Smooth muscle cell (in vitro differentiated cells): Measurements from ENCODE around the gene PDE11A. TPM values are rescaled to one million over a fixed set of nuclear protein-coding genes. Genes with fewer than 3 reads are reported as not detected.

Experiments
- DNase-seq: peaks from one replicate; lab custom pipeline; 2025; ENCODE audit not compliant: unreplicated experiment; lab: John Stamatoyannopoulos, UW
- H2AFZ ChIP-seq: fragments of 200-600 bp; sonication (generic); 2 replicates; pipeline ENCODE4 v1.6.0; 2016; ENCODE audit warnings: antibody characterized with exemption, low read depth, mild to moderate bottlenecking
- H3F3A ChIP-seq: fragments of 200-600 bp; sonication (generic); 2 replicates; pipeline ENCODE4 v1.6.0; 2017; ENCODE audit warnings: antibody characterized with exemption, low read depth
- H3K27ac ChIP-seq: fragments of 200-600 bp; sonication (generic); 2 replicates; pipeline ENCODE4 v1.5.1; 2016; ENCODE audit warnings: low read depth, mild to moderate bottlenecking
- H3K27me3 ChIP-seq: fragments of 200-600 bp; sonication (generic); 2 replicates; pipeline ENCODE4 v1.6.1; 2016; ENCODE audit warnings: low read depth, mild to moderate bottlenecking
- H3K36me3 ChIP-seq: fragments of 200-600 bp; sonication (generic); 2 replicates; pipeline ENCODE4 v1.5.1; 2016; ENCODE audit warnings: low read depth
- H3K4me1 ChIP-seq: fragments of 200-600 bp; sonication (generic); 2 replicates; pipeline ENCODE4 v1.5.1; 2016; ENCODE audit warnings: low read depth
- H3K4me2 ChIP-seq: fragments of 200-600 bp; sonication (generic); 2 replicates; pipeline ENCODE4 v1.6.0; 2016; ENCODE audit warnings: mild to moderate bottlenecking
- H3K4me3 ChIP-seq: fragments of 200-600 bp; sonication (generic); 2 replicates; pipeline ENCODE4 v1.5.1; 2016; ENCODE audit warnings: mild to moderate bottlenecking
- H3K79me2 ChIP-seq: fragments of 200-600 bp; sonication (generic); 2 replicates; pipeline ENCODE4 v1.6.0; 2016; ENCODE audit warnings: low read depth, mild to moderate bottlenecking
- H3K9ac ChIP-seq: fragments of 200-600 bp; sonication (generic); 2 replicates; pipeline ENCODE4 v1.6.0; 2016; ENCODE audit warnings: low read depth
- H3K9me3 ChIP-seq: fragments of 200-600 bp; sonication (generic); replicated peaks from 2 replicates; pipeline ENCODE4 v1.5.1; 2016; ENCODE audit warnings: low read depth
- H4K20me1 ChIP-seq: fragments of 200-600 bp; sonication (generic); 2 replicates; pipeline ENCODE4 v1.6.0; 2016; ENCODE audit warnings: low read depth
- WGBS: methylation state at CpG from one replicate; pipeline ENCODE4 v1.1.7; 2016; ENCODE audit warnings: low lambda C conversion rate; 5-methylcytosine and 5-hydroxymethylcytosine counted together
- polyA plus RNA-seq: library from polyadenylated mRNA; unstranded; fragments of >200 nt; fragmentation: Nextera tagmentation; extraction: Ambion mirVana; gene quantifications from 2 replicates; pipeline ENCODE4 v1.2.1, GENCODE V29; 2016
- total RNA-seq: library from RNA; depleted of rRNA; stranded (reverse); fragments of >200 nt; gene quantifications from 2 replicates; pipeline ENCODE4 v1.2.3, GENCODE V29; 2014
- TF ChIP-seq, protein P1 (sequence below): fragments of 200-600 bp; sonication (generic); IDR thresholded peaks from 2 replicates; pipeline ENCODE4 v1.5.1; 2017; ENCODE audit warnings: borderline replicate concordance, mild to moderate bottlenecking, antibody characterized with exemption; ENCODE audit not compliant: insufficient read depth, poor library complexity, severe bottlenecking

PDE11A gene
- total and polyA plus RNA-seq, 2 experiments from 2014 or later: under 0.01 TPM; not detected in 1

DNA sequence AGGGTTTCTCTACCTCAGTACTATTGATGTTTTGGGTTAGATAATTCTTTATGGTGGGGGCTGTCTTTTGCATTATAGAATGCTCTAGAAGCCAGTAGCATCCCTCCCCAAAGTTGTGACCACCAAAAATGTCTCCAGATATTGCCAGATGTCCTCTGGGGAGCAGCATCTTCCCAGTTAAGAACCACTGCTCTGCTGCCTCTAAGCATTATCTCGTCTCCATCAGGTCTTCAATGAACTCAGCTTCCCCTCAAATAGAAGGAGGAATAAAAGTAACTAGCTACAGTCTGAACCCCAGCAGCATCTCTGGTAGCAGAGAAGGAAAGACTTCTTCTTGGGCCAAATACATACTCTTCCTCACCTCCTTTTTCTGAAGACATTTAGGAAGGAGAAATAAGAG, 435.9 kb downstream of the PDE11A start:
- TF ChIP-seq, protein P1, sequence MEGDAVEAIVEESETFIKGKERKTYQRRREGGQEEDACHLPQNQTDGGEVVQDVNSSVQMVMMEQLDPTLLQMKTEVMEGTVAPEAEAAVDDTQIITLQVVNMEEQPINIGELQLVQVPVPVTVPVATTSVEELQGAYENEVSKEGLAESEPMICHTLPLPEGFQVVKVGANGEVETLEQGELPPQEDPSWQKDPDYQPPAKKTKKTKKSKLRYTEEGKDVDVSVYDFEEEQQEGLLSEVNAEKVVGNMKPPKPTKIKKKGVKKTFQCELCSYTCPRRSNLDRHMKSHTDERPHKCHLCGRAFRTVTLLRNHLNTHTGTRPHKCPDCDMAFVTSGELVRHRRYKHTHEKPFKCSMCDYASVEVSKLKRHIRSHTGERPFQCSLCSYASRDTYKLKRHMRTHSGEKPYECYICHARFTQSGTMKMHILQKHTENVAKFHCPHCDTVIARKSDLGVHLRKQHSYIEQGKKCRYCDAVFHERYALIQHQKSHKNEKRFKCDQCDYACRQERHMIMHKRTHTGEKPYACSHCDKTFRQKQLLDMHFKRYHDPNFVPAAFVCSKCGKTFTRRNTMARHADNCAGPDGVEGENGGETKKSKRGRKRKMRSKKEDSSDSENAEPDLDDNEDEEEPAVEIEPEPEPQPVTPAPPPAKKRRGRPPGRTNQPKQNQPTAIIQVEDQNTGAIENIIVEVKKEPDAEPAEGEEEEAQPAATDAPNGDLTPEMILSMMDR: no peak
- no peak overlapping the region for H2AFZ ChIP-seq
- no peaks in the 10 kb centered on the region for H3K79me2 ChIP-seq
- H3K4me1 ChIP-seq: no peaks in the 10 kb centered on the region
- no peaks in the 10 kb centered on the region for H3K27me3 ChIP-seq
- no peaks in the 10 kb centered on the region for H3K9me3 ChIP-seq
- WGBS: 76% methylated on average over 1 of the region's 1 CpG
- no peaks in the 10 kb centered on the region for H4K20me1 ChIP-seq
- DNase-seq: no peak
- H3K27ac ChIP-seq: no peak overlapping the region
- no peaks in the 10 kb centered on the region for H3F3A ChIP-seq
- no peak overlapping the region for H3K4me2 ChIP-seq
- H3K36me3 ChIP-seq: no peaks in the 10 kb centered on the region
- H3K9ac ChIP-seq: no peak overlapping the region
- H3K4me3 ChIP-seq: no peak overlapping the region

DNA sequence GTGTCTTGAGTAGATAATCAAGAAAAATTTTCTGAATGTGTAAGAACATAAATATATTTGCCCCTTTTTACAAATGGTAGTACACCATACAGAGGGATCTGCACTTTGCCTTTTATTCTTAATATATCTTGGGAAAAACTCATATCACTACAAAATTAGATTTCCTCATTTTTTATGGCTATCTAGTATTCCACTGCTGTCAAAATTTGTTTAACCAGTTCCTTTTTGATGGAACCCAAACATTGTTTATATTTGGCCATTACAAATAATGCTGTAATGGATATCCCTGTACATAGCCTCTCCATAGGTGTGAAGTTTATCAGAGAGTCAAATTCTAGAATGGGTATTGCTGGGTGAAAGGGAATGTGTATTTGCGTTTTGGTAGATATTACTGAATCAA, 436.9 kb downstream of the PDE11A start:
- Histone ChIP-seq H3K4me1 (no peaks in the 10 kb centered on the region), H3F3A (no peaks in the 10 kb centered on the region), H3K9ac (no peak overlapping the region), H2AFZ (no peak overlapping the region), H3K27me3 (no peaks in the 10 kb centered on the region), H4K20me1 (no peaks in the 10 kb centered on the region), H3K36me3 (no peaks in the 10 kb centered on the region), H3K4me3 (no peak overlapping the region), H3K4me2 (no peak overlapping the region), H3K27ac (no peak overlapping the region), H3K79me2 (no peaks in the 10 kb centered on the region), H3K9me3 (no peaks in the 10 kb centered on the region)
- TF ChIP-seq, protein P1: no peak
- no peak for DNase-seq
- 48% methylated on average over 1 of the region's 1 CpG for WGBS

DNA sequence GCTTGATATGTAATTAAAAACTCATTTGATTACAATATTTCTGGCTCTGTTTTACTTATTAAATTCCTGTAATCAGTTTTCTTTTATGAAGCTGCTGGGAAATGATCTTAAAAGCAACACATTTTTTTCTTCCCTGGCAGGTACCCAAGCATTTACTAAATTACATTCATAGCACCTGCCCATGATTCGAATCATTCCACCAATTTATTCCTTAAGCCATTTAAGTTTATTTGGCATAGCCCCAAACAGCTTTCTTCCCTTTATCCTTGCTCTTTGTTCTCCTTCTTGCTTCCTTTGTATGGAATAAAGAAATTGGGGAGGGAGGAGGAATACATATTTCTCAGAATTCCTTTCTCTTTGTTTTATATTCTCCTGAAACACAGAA, 438.7 kb downstream of the PDE11A start:
- Histone ChIP-seq H3K9me3 (no peaks in the 10 kb centered on the region), H3K27me3 (no peaks in the 10 kb centered on the region), H3K4me2 (peak overlapping the region; percentile 88), H3K9ac (peak overlapping the region; percentile 57), H3K79me2 (no peaks in the 10 kb centered on the region), H2AFZ (peak overlapping the region; percentile 95), H3K36me3 (no peaks in the 10 kb centered on the region), H3K27ac (no peak overlapping the region), H3F3A (no peaks in the 10 kb centered on the region), H3K4me3 (peak overlapping the region; percentile 52), H4K20me1 (no peaks in the 10 kb centered on the region), H3K4me1 (no peaks in the 10 kb centered on the region)
- no peak for DNase-seq
- TF ChIP-seq, protein P1: no peak
- 89% methylated on average over 1 of the region's 1 CpG for WGBS

DNA sequence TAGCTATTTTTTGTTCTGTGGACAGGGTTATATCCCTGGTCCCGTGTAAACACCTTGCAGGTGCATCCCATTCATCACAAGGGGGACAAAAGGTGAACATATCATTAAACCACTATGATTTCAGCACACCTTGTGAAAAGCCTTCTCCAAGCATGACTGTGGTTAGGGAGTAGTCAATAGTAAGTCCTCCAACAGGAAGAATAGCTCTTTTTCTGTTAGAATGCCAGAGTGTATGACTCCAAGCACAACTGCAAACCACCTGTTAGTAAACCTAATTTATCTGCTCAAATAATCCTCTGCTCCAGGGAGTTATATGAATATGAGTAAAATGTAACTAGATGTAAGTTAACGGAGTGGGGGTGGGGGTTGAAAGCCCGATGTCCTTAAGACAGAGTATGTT, 439.5 kb downstream of the PDE11A start:
- no peaks in the 10 kb centered on the region for H3K79me2 ChIP-seq
- H3K4me2 ChIP-seq: no peak overlapping the region
- 76% methylated on average over 3 of the region's 3 CpGs for WGBS
- H3F3A ChIP-seq: no peaks in the 10 kb centered on the region
- no peak overlapping the region for H2AFZ ChIP-seq
- no peak overlapping the region for H3K27ac ChIP-seq
- H3K9ac ChIP-seq: no peak overlapping the region
- DNase-seq: no peak
- no peaks in the 10 kb centered on the region for H3K27me3 ChIP-seq
- H3K4me3 ChIP-seq: no peak overlapping the region
- H3K36me3 ChIP-seq: no peaks in the 10 kb centered on the region
- H4K20me1 ChIP-seq: no peaks in the 10 kb centered on the region
- no peaks in the 10 kb centered on the region for H3K9me3 ChIP-seq
- TF ChIP-seq, protein P1: no peak
- no peaks in the 10 kb centered on the region for H3K4me1 ChIP-seq
